Measurements from ENCODE around the gene BCAT1.
"Not testable (repeated sequence)": the region's sequence is repeated elsewhere in the genome, so short reads cannot be mapped to it uniquely, and the experiment has no call there.

BCAT1 gene

GRCh38 chr12:24956351-24956750, 7.5 kb upstream of the BCAT1 start:
- DNase-seq: not testable (repeated sequence)

GRCh38 chr12:24955853-24956252, 7.0 kb upstream of the BCAT1 start:
- no peak for DNase-seq

- DNase-seq: no peak
These were observed 6.5 kb upstream of the BCAT1 start for GRCh38 chr12:24955389-24955788.

- no peak for DNase-seq
These were observed 5.4 kb upstream of the BCAT1 start for GRCh38 chr12:24954261-24954660.

GRCh38 chr12:24952389-24952788, 3.5 kb upstream of the BCAT1 start:
- no peak for DNase-seq

GRCh38 chr12:24950231-24950834, 1.4 kb upstream of the BCAT1 start:
- DNase-seq: no peak

- DNase-seq: no peak
These were observed 513 bp downstream of the BCAT1 start for GRCh38 chr12:24948420-24948756.

- DNase-seq: no peak
These were observed 1.1 kb downstream of the BCAT1 start for GRCh38 chr12:24947541-24948419.

- DNase-seq: no peak
These were observed 3.1 kb downstream of the BCAT1 start for GRCh38 chr12:24945845-24946244.

- no peak for DNase-seq
These were observed 3.9 kb downstream of the BCAT1 start for GRCh38 chr12:24945039-24945438.

- no peak for DNase-seq
These were observed 4.3 kb downstream of the BCAT1 start for GRCh38 chr12:24944601-24944975.

GRCh38 chr12:24943947-24944600, 4.8 kb downstream of the BCAT1 start:
- no peak for DNase-seq

GRCh38 chr12:24940157-24940556, 8.7 kb downstream of the BCAT1 start:
- DNase-seq: no peak

GRCh38 chr12:24939551-24939950, 9.3 kb downstream of the BCAT1 start:
- DNase-seq: not testable (repeated sequence)

GRCh38 chr12:24938341-24938740, 10.6 kb downstream of the BCAT1 start:
- no peak for DNase-seq

GRCh38 chr12:24937553-24938244, 11.2 kb downstream of the BCAT1 start:
- no peak for DNase-seq

- no peak for DNase-seq
These were observed 15.1 kb downstream of the BCAT1 start for GRCh38 chr12:24933694-24934407.

- DNase-seq: no peak
These were observed 17.1 kb downstream of the BCAT1 start for GRCh38 chr12:24931666-24932405.

- no peak for DNase-seq
These were observed 18.9 kb downstream of the BCAT1 start for GRCh38 chr12:24929953-24930352.

GRCh38 chr12:24928533-24929306, 20.2 kb downstream of the BCAT1 start:
- not testable (repeated sequence) for DNase-seq

- DNase-seq: no peak
These were observed 20.8 kb downstream of the BCAT1 start for GRCh38 chr12:24928131-24928530.
